Raji (cell line): ENCODE results near the gene SESN3.

Experiments used
- POLR2A ChIP-seq: IDR thresholded peaks from 2 replicates; pipeline ENCODE4 v1.6.1; 2011; ENCODE audit warnings: low read depth, low read length, control low read depth; ENCODE audit not compliant: insufficient read depth

Gene SESN3, protein sequence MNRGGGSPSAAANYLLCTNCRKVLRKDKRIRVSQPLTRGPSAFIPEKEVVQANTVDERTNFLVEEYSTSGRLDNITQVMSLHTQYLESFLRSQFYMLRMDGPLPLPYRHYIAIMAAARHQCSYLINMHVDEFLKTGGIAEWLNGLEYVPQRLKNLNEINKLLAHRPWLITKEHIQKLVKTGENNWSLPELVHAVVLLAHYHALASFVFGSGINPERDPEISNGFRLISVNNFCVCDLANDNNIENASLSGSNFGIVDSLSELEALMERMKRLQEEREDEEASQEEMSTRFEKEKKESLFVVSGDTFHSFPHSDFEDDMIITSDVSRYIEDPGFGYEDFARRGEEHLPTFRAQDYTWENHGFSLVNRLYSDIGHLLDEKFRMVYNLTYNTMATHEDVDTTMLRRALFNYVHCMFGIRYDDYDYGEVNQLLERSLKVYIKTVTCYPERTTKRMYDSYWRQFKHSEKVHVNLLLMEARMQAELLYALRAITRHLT

DNA sequence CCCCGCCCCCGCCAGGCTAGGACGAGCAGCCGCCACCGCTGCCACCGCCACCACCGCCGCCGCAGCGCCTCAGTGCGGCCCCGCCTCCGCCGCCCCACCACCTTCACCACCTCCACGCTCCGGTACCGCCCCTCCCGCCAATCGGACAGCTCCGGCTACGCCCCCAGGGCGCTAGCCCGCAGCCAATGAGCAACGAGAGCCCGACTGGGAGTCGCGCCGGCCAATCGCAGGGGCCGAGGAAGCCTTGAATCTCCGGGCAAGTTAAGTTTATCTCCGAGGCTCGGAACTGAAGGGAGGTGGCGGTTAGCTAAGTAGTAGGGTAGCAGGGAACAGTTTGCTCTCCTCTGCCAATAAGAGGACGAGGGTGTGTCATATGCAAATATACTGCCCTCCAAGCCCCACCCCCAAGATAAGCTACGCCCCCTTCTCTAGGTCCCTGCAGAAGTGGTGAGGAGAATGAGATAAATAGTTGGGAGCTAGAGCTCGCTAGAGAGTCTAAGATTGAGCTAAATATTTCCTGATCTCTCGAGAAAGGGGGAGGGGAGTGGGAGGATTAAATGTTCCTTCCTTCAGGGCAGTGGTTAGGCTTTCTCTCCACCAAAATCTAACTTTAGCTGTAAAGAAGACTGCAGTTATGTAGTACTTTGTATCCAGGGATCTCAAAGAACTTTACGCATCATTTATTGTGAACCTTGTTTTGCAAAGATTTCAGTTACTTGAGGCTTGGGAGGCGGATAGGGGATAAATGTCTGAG, at the start of gene SESN3:
Gene SESN3 (minus strand): TSS at position 76 of the 754 bp plus-strand sequence. CDS start 342 bp downstream, outside the sequence.
- TF ChIP-seq POLR2A: peak; percentile 62

- no peak for TF ChIP-seq POLR2A
Measured at GRCh38 chr11:95279921-95280868, 49.2 kb upstream of the SESN3 start.

DNA sequence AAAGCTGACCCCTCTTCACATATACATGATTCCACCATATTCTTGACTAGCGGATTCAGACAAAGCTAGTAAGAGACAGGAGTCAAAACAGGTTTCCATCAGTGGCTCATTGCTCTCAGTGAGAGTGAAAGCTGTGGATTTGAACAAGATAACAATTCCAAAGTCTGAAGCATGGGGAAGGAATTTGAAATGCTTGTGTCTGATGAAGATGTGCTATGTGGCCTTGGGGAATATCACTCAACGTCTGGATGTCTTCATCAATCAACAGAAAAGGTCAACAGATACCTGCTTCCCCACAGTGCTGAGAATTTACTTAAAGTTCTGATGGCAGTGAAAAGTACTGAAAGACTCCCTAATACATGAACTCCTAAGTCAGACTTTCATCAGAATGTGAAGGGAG, 46.9 kb upstream of the SESN3 start:
- no peak for TF ChIP-seq POLR2A

DNA sequence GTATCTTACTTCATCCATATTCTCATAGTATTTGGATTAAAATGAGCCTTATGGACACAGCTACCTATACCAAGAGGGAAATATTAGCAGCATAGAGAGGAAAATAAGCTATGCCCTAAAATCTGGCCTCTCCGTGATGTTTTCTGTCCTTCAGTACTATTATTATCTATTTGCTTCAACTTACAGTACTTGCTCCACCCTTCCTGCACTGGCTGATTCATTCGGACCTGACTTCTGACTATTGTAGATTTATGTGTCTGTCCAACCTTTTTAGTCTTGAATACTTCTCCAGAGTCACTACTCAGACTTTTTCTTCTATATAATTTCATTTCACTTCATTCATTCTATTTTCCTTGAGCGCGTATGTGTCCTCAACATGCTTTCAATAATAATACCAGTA, 45.1 kb upstream of the SESN3 start:
- no peak for TF ChIP-seq POLR2A

DNA sequence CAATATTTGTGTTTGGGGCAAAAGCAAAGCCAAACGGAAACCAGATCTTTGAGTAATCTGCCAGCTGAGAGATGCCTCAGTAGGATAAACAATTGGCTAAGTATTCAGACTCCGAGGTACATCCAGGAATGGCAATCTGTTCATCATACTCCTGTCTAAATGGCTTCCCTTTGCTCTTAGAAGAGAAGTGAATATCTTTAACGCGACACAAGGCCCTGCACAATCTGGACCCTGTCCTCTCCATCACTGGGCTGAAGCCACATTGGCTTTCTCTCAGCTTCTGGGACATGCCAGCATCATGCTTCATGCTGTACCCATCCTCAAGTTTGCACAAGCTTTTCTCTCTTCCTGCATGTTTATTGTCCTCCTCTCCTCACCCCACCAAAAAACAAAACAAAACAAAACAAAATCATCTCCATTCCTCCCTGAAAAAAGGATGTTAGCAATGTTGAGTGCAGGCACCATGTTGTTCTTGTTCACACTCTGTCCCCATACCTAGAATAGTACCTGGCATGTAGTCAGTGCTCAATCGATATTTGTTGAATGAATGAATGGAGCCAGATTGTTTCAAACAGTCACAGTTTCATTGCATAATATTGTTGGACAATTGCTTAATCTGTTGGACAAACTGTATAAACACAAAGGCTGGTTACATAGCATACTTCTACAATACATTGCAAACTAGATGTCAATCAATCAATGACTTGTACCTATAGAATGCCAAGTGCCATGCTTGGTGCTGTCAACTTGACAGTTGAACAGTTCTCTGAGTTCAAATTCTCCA, 38.2 kb upstream of the SESN3 start:
- no peak for TF ChIP-seq POLR2A

DNA sequence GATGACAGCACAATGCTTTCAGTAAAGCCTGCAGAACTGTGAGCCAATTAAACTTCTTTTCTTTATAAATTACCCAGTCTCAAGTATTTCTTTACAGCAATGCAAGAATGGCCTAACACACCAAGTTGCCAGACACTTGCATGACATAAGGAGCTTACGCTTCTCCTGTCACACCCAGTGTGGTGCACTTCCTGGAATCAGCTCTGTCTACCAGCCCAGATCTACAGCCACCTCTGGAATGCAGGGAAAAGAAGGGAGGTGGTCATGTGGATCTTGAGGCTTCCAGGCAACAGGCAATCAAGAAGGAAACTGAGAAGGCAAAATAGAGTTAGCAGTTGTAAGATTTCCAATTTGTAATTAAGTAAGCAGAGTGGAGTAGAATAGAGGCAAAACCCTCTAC, 37.4 kb upstream of the SESN3 start:
- TF ChIP-seq POLR2A: no peak

- TF ChIP-seq POLR2A: no peak
Measured at GRCh38 chr11:95267601-95268213, 36.7 kb upstream of the SESN3 start.

DNA sequence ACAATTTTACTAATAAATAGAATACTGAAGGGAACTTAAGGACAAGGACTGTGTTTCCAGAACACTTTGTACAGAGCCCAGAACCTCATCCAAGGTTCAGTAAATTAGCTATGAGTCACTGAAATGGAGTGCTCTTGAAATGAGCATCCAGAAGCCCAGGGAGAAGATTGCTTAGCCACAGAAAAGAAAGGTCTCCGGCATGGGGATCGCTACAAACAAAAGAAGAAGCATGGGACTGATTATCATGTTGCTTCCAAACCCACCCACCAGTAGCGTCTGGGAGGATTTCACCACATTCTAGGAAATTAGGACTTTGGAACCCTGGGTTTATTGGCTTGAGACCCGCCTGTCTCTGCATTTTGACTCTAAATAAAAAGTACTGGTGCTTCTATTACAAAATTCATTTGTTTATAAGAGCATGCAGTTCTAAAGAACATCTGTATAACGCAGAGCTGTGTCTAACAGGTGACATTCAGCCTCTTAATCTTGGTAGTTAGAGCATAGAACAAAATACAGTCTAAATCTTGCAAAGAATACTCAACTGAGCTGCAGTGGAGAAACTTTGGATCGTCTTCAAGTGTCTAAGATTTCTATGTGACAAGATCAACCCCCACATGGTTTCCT, 35.9 kb upstream of the SESN3 start:
- no peak for TF ChIP-seq POLR2A

DNA sequence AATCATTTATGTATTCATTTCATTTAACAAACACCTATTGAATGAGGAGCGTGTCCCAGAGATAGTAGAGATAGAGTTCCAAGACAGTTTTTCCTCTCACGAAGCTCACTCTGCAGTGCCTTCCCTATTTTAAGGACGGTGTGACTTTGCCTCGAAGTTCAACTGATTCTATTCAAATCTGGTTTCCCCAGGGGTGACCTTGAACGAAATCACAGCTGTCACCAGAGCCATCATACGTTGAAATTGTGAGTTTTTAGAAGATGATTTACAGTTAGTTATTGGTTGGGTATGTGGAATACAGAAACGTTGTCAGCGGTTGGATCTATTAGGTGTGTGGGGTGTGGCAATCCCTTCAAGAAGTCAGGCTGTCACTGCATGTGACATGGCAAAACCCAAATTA, 33.9 kb upstream of the SESN3 start:
- no peak for TF ChIP-seq POLR2A

- TF ChIP-seq POLR2A: no peak
Measured at GRCh38 chr11:95262994-95263765, 32.2 kb upstream of the SESN3 start.

DNA sequence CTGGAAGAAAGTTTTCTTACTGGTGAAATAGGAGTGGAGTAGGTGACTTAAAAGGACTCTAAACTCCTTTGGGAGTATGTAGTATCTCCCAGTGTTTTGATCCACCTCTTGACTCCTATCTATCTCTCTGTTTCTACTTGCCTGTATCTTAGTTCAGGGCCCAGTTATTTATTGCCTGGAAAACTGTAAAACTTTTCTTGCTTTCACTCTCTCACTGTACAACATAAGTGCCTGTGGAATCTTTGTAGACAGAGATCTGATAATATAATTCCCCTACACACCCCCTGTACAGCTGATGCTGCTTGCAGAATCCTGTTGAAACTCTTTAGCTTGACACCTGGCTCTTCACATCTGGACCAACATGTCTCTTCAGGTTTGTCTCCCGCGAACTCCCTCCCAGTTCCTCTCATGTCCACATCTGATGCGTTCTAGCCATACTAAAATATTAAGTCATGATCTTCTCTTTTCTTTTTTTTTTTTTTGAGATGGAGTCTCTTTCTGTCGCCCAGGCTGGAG, 26.5 kb upstream of the SESN3 start:
- TF ChIP-seq POLR2A: no peak

- peak; percentile 31; the same call in 1 of the 2 replicates for TF ChIP-seq POLR2A
Measured at GRCh38 chr11:95256321-95256779, 25.3 kb upstream of the SESN3 start.
